AG09309 (cell line): ENCODE results near the gene CA4.

ENCODE experiments used
- DNase-seq: peaks from one replicate; pipeline ENCODE4 v3.0.0-alpha.2; 2010; ENCODE audit warnings: low read depth
- H3K4me3 ChIP-seq: 2 replicates; pipeline ENCODE4 v1.5.1; 2011; ENCODE audit warnings: mild to moderate bottlenecking, low read depth, low read length, moderate library complexity; ENCODE audit not compliant: control insufficient read depth
- CTCF ChIP-seq: IDR thresholded peaks from 2 replicates; pipeline ENCODE4 v1.5.1; 2011; ENCODE audit warnings: mild to moderate bottlenecking, low read depth, low read length, inconsistent platforms; ENCODE audit not compliant: insufficient read depth, control insufficient read depth; ENCODE audit errors: missing control alignments

The CA4 gene

GRCh38 chr17:60137731-60138130 lies 12.0 kb upstream of the CA4 start:
- TF ChIP-seq CTCF: no peak
- no peak for DNase-seq
- no peak overlapping the region for H3K4me3 ChIP-seq

GRCh38 chr17:60138769-60139437 lies 10.9 kb upstream of the CA4 start:
- TF ChIP-seq CTCF: no peak
- no peak overlapping the region for H3K4me3 ChIP-seq
- DNase-seq: no peak

GRCh38 chr17:60139438-60140285 lies 10.1 kb upstream of the CA4 start:
- no peak overlapping the region; the same call in 1 of the 2 replicates for H3K4me3 ChIP-seq
- no peak for DNase-seq
- peak; percentile 85 for TF ChIP-seq CTCF

GRCh38 chr17:60141111-60142018 lies 8.4 kb upstream of the CA4 start:
- TF ChIP-seq CTCF: no peak
- no peak for DNase-seq
- H3K4me3 ChIP-seq: no peak overlapping the region

GRCh38 chr17:60142872-60143499 lies 6.8 kb upstream of the CA4 start:
- no peak overlapping the region for H3K4me3 ChIP-seq
- peak; percentile 87 for TF ChIP-seq CTCF
- peak; percentile 62 for DNase-seq
